ENCODE data around the gene VWA2. TPM values are rescaled to one million over a fixed set of nuclear protein-coding genes. Genes with fewer than 3 reads are reported as not detected.

VWA2 gene
- polyA plus RNA-seq, 1 of the 3 experiments (the other 2 are of a cell fraction), result not detected

GRCh38 chr10:114242235-114242634, 3.2 kb downstream of the VWA2 start (continued):
- TF ChIP-seq MAX (IDR thresholded peaks at IDR 0.05; ENCODE audit: low read depth) (no peak), RFX5 (IDR thresholded peaks at IDR 0.05; ENCODE audit: low read length) (no peak), CHD2 (IDR thresholded peaks at IDR 0.05; ENCODE audit: low read length, partially characterized antibody) (no peak), NFIC (IDR thresholded peaks at IDR 0.05; ENCODE audit: borderline replicate concordance) (no peak)

- DNase-seq, result no peak
- WGBS (ENCODE audit: low lambda C conversion rate), result 71% methylated on average over 9 of the region's 9 CpGs
- H3K36me3 ChIP-seq (replicated peaks in 1 of 2; ENCODE audit: control insufficient read depth in 1 of 2, insufficient read depth in 2 of 2, low read length in 1 of 2), result no peaks in the 10 kb centered on the region
- H3K9me3 ChIP-seq, result no peaks in the 10 kb centered on the region
- no peaks in the 10 kb centered on the region for H4K20me1 ChIP-seq (ENCODE audit: insufficient read depth)
- no peaks in the 10 kb centered on the region for H3K9me2 ChIP-seq
- ChIA-PET CTCF (interaction anchor here (1.6 to 2.7 kb wide), 2 partner anchors 21 to 61 kb away, joined by 4 to 9 read pairs; no protein-coding TSS in a partner anchor), POLR2A (no interaction called here)
- no peak overlapping the region for H3K27ac ChIP-seq (ENCODE audit: low read depth in 2 of 2, low read length in 1 of 2)
- peaks cover 16% of the 10 kb centered on the region; the same call in 1 of the 2 replicates for H3K27me3 ChIP-seq (ENCODE audit: insufficient read depth)
- H3K4me2 ChIP-seq, result no peak overlapping the region
- H3K9ac ChIP-seq, result no peak overlapping the region
- no peaks in the 10 kb centered on the region for H3K79me2 ChIP-seq (ENCODE audit: insufficient read depth)
- no peak for TF ChIP-seq FOXJ3 (CRISPR knock-in tag; IDR thresholded peaks at IDR 0.05)
- TF ChIP-seq REST (IDR thresholded peaks at IDR 0.05; ENCODE audit: low read depth, low read length), result no peak
- no peak for TF ChIP-seq TCF12 (IDR thresholded peaks at IDR 0.05)
- TF ChIP-seq TAF1 (IDR thresholded peaks at IDR 0.05; ENCODE audit: borderline replicate concordance, low read depth, low read length), result no peak
- TF ChIP-seq SIN3A (IDR thresholded peaks at IDR 0.05; ENCODE audit: borderline replicate concordance, low read depth, low read length), result no peak
- TF ChIP-seq CTCF (IDR thresholded peaks at IDR 0.05), result no peak
- no peak for TF ChIP-seq FOSL2 (IDR thresholded peaks at IDR 0.05; ENCODE audit: borderline replicate concordance, low read depth)
- no peak for TF ChIP-seq EP300 (IDR thresholded peaks at IDR 0.05; ENCODE audit: borderline replicate concordance in 1 of 2, low read depth in 1 of 2, low read length in 1 of 2)
- TF ChIP-seq NRF1 (IDR thresholded peaks at IDR 0.05; ENCODE audit: low read depth, low read length), result no peak
- TF ChIP-seq MEF2A (IDR thresholded peaks at IDR 0.05; ENCODE audit: borderline replicate concordance, low read depth), result no peak
- no peaks in the 10 kb centered on the region for H3F3A ChIP-seq (replicated peaks; ENCODE audit: insufficient read depth)
- no peak overlapping the region for H3K4me3 ChIP-seq (ENCODE audit: low read depth in 2 of 2, low read length in 1 of 2)
- H3K4me1 ChIP-seq (ENCODE audit: control insufficient read depth in 1 of 2, insufficient read depth in 2 of 2, low read depth in 1 of 2, low read length in 1 of 2), result peaks cover 0 to 5% of the 10 kb centered on the region in 2 experiments; a peak in 1 of 4 replicates
- H2AFZ ChIP-seq (ENCODE audit: low read depth), result no peak overlapping the region
Measured at GRCh38 chr10:114243661-114244060, 4.6 kb downstream of the VWA2 start.

Data from SK-N-SH (cell line).